Kidney epithelial cell (primary cell): ENCODE data around the gene PERM1. TPM values are rescaled to one million over a fixed set of nuclear protein-coding genes. Genes with fewer than 3 reads are reported as not detected.

Experiments
- DNase-seq: peaks from one replicate; pipeline ENCODE4 v3.0.0-alpha.2; 2010; ENCODE audit warnings: low read depth
- H3K27me3 ChIP-seq: 2 replicates; pipeline ENCODE4 v1.6.0; 2011; ENCODE audit warnings: low read length; ENCODE audit not compliant: control insufficient read depth, insufficient read depth
- H3K36me3 ChIP-seq: 2 replicates; pipeline ENCODE4 v1.5.1; 2011; ENCODE audit warnings: low read length; ENCODE audit not compliant: control insufficient read depth, insufficient read depth
- H3K4me3 ChIP-seq: 2 replicates; pipeline ENCODE4 v1.5.1; 2011; ENCODE audit warnings: low read depth, mild to moderate bottlenecking, control low read depth, low read length
- total RNA-seq: library from RNA; depleted of rRNA; stranded (reverse); fragments of >200 nt; gene quantifications from 2 replicates; pipeline ENCODE4 v1.2.3, GENCODE V29; 2015
- TF ChIP-seq, protein P1 (sequence below): IDR thresholded peaks from 2 replicates; pipeline ENCODE4 v1.5.1; 2011; ENCODE audit warnings: mild to moderate bottlenecking, moderate library complexity, low read length, control low read depth, inconsistent platforms; ENCODE audit not compliant: insufficient read depth, poor library complexity, severe bottlenecking

Gene PERM1
- total RNA-seq, 1 donor from 2014 or later = not detected

DNA sequence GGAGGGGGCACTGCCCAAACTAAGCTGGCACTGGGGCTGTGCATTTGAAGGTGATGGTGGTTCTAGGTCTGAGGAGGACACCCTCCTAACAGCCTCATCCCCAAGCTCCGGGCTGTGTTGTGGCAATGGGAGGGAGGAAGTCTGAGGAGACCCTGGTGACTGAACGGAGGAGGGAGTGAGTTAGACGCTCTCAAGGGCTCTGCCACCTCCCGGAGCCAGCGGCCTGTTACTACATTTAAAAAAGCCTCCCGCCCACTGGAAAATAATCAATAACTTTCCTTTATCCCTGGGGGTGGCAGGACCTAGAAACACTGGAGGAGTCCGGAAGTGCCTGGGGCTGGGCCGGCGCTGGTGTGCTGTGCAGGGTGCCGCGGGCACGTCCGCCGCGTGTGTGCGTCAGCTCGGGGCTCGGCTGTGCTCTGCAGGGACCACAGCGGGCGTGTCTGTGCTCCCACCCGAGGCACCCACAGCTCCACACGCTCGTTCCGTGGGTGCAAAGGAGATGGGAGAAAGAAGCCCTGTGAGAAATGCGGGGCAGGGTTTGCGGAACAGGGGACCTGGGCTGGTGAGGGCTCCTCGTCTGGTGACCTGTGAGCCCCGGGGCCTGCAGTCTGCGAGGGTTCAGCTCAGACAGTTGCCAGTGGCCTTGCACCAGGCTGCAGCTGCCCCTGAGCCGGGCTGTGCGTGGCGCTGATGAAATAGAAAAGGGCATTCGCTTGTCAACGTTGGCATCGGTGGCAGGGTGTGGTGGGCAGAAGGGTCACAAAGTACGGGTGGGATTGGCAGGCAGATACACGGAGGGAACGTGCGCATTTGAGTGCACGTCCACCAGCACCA is 52.9 kb downstream of the PERM1 start:
- TF ChIP-seq, protein P1, sequence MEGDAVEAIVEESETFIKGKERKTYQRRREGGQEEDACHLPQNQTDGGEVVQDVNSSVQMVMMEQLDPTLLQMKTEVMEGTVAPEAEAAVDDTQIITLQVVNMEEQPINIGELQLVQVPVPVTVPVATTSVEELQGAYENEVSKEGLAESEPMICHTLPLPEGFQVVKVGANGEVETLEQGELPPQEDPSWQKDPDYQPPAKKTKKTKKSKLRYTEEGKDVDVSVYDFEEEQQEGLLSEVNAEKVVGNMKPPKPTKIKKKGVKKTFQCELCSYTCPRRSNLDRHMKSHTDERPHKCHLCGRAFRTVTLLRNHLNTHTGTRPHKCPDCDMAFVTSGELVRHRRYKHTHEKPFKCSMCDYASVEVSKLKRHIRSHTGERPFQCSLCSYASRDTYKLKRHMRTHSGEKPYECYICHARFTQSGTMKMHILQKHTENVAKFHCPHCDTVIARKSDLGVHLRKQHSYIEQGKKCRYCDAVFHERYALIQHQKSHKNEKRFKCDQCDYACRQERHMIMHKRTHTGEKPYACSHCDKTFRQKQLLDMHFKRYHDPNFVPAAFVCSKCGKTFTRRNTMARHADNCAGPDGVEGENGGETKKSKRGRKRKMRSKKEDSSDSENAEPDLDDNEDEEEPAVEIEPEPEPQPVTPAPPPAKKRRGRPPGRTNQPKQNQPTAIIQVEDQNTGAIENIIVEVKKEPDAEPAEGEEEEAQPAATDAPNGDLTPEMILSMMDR = no peak
- DNase-seq = no peak
- H3K36me3 ChIP-seq = no peaks in the 10 kb centered on the region
- no peak overlapping the region for H3K4me3 ChIP-seq
- H3K27me3 ChIP-seq = peaks cover 86% of the 10 kb centered on the region

DNA sequence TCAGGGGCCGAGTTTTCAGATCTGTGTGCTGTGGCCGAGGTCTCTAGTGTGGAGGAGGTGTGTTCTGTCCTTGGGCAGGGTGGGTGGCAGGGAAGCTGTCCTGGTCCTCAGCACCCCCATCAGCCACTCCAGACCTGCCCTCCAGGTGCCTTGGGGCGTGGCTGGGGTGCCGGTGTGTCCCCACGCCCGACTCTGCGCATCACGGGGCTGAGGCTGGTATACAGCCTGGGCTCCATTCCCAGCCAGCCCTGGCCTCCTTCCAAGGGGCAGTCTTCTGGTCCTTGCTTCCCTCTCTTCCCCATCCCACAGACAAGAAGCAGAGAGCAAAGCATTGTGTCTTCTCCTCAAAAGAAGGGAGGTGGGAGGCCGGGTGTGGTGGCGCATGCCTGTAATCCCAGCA is 54.1 kb downstream of the PERM1 start:
- DNase-seq = no peak
- Histone ChIP-seq H3K27me3 (peaks cover 84% of the 10 kb centered on the region), H3K4me3 (no peak overlapping the region), H3K36me3 (no peaks in the 10 kb centered on the region)
- TF ChIP-seq, protein P1 = no peak

DNA sequence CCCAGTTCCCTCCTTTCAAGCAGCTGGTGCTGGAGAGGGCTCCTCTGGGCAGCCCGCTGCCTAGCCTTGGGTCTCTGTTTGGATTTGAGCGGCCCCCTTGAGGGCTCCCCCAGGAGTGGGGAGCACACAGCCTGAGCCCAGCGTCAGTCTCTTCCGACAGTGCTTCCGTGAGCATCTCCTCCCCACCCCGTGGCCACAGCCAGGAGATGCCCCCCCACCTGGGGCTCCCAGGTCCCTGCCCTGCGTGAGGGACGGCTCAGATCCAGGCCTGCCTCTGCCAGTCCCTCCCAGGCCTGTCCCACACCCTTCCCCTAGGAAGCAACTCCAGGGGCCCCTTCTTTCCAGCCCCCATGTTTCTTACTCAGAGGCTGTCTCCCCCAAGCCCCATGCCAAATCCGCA is 54.7 kb downstream of the PERM1 start:
- Histone ChIP-seq H3K4me3 (no peak overlapping the region), H3K36me3 (no peaks in the 10 kb centered on the region), H3K27me3 (peaks cover 84% of the 10 kb centered on the region)
- TF ChIP-seq, protein P1 = no peak
- no peak for DNase-seq

DNA sequence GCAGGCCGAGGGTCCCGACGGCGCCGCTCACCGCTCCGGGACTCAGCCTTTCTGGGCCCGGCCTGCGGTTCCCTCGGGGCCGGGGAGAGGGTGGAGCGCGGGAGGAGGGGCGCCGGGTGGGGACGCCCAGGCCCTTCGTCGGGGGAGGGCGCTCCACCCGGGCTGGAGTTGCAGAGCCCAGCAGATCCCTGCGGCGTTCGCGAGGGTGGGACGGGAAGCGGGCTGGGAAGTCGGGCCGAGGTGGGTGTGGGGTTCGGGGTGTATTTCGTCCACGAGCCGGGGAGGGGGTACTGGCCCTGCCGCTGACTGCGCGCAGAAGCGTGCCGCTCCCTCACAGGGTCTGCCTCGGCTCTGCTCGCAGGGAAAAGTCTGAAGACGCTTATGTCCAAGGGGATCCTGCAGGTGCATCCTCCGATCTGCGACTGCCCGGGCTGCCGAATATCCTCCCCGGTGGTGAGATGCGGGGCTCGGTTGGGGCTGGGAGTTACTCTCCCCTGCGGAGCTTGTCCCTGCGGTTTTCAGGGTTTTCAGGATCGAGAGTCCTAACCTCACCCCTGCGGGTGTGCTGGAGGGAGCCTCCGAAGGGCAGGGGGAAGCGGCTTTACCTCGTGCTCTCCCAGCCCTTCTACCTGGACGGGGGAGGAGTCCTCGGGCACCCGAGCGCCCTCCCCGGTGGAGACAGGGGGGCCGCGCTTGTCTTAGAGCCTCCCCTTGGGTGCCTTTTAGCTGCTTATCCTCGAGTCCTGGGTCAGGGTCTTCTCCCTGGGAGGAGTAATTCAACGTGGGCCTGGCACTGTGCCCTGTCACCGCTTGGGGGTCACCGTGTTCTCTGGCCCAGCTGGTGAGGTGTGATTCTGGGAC is 56.1 kb downstream of the PERM1 start:
- peak overlapping the region; percentile 41 for H3K4me3 ChIP-seq
- DNase-seq = no peak
- H3K36me3 ChIP-seq = no peaks in the 10 kb centered on the region
- TF ChIP-seq, protein P1 = peak; percentile 4
- peaks cover 80% of the 10 kb centered on the region for H3K27me3 ChIP-seq

Other genes starting within 250 kb of the PERM1 start
- 2.3 TPM in 2 replicates for gene SAMD11, start 58.2 kb downstream of the PERM1 start, total RNA-seq
- 95.6 and 98.8 TPM in 2 replicates for gene NOC2L, start 22.8 kb downstream of the PERM1 start, total RNA-seq
- 16.9 and 21.4 TPM in 2 replicates for gene KLHL17, start 21.5 kb downstream of the PERM1 start, total RNA-seq
- 13.2 and 13.3 TPM in 2 replicates for gene PLEKHN1, start 15.6 kb downstream of the PERM1 start, total RNA-seq
- gene HES4, start 18.0 kb upstream of the PERM1 start, total RNA-seq = 160 and 184 TPM in 2 replicates
- gene ISG15, start 31.4 kb upstream of the PERM1 start, total RNA-seq = 68.7 and 97.7 TPM in 2 replicates
- 479 and 617 TPM in 2 replicates for gene AGRN, start 38.0 kb upstream of the PERM1 start, total RNA-seq
- gene RNF223, start 92.2 kb upstream of the PERM1 start, total RNA-seq = 5.4 and 7.5 TPM in 2 replicates
- gene C1orf159, start 134.0 kb upstream of the PERM1 start, total RNA-seq = 20.3 and 25.5 TPM in 2 replicates
- 0.27 TPM in 1 of 2 replicates, not detected in the other for gene TTLL10, start 191.8 kb upstream of the PERM1 start, total RNA-seq
- 0.67 and 2.1 TPM in 2 replicates for gene TNFRSF18, start 224.5 kb upstream of the PERM1 start, total RNA-seq
- gene TNFRSF4, start 232.1 kb upstream of the PERM1 start, total RNA-seq = 0.25 and 3.6 TPM in 2 replicates
- gene SDF4, start 249.9 kb upstream of the PERM1 start, total RNA-seq = 146 and 153 TPM in 2 replicates